Measurements from ENCODE around the gene RGS2.

The RGS2 gene

GRCh38 chr1:192795916-192796618 is 12.8 kb upstream of the RGS2 start:
- no peak for DNase-seq (ENCODE audit: low read depth in 3 of 3)

GRCh38 chr1:192797143-192797542 is 11.7 kb upstream of the RGS2 start:
- DNase-seq (ENCODE audit: low read depth in 3 of 3), result no peak

- DNase-seq (ENCODE audit: low read depth in 3 of 3), result no peak
Observed at GRCh38 chr1:192797891-192798290, 10.9 kb upstream of the RGS2 start.

- DNase-seq (ENCODE audit: low read depth in 3 of 3), result no peak
Observed at GRCh38 chr1:192801451-192801850, 7.4 kb upstream of the RGS2 start.

GRCh38 chr1:192802406-192802805 is 6.4 kb upstream of the RGS2 start:
- no peak for DNase-seq (ENCODE audit: low read depth in 3 of 3)

- no peak for DNase-seq (ENCODE audit: low read depth in 3 of 3)
Observed at GRCh38 chr1:192803501-192803900, 5.3 kb upstream of the RGS2 start.

- no peak for DNase-seq (ENCODE audit: low read depth in 3 of 3)
Observed at GRCh38 chr1:192805832-192806323, 3.0 kb upstream of the RGS2 start.

GRCh38 chr1:192807211-192808162 is 1.4 kb upstream of the RGS2 start:
- no peak for DNase-seq (ENCODE audit: low read depth in 3 of 3)

GRCh38 chr1:192808163-192808517 is 699 bp upstream of the RGS2 start:
- DNase-seq (ENCODE audit: low read depth in 3 of 3), result no peak

GRCh38 chr1:192809307-192810252 is 741 bp downstream of the RGS2 start:
- peak in 2 of 3 donors; percentile 29 to 39 for DNase-seq (ENCODE audit: low read depth in 3 of 3)

- no peak for DNase-seq (ENCODE audit: low read depth in 3 of 3)
Observed at GRCh38 chr1:192810253-192810880, 1.5 kb downstream of the RGS2 start.

- DNase-seq (ENCODE audit: low read depth in 3 of 3), result no peak
Observed at GRCh38 chr1:192811006-192811405, 2.2 kb downstream of the RGS2 start.

GRCh38 chr1:192811594-192812239 is 2.9 kb downstream of the RGS2 start:
- no peak for DNase-seq (ENCODE audit: low read depth in 3 of 3)

- DNase-seq (ENCODE audit: low read depth in 3 of 3), result no peak
Observed at GRCh38 chr1:192812420-192813209, 3.8 kb downstream of the RGS2 start.

- DNase-seq (ENCODE audit: low read depth in 3 of 3), result no peak
Observed at GRCh38 chr1:192814805-192815204, 6.0 kb downstream of the RGS2 start.

- no peak for DNase-seq (ENCODE audit: low read depth in 3 of 3)
Observed at GRCh38 chr1:192817246-192817645, 8.4 kb downstream of the RGS2 start.

- no peak for DNase-seq (ENCODE audit: low read depth in 3 of 3)
Observed at GRCh38 chr1:192821296-192821695, 12.5 kb downstream of the RGS2 start.

GRCh38 chr1:192824511-192824910 is 15.7 kb downstream of the RGS2 start:
- DNase-seq (ENCODE audit: low read depth in 3 of 3), result no peak

GRCh38 chr1:192826791-192827546 is 18.1 kb downstream of the RGS2 start:
- DNase-seq (ENCODE audit: low read depth in 3 of 3), result no peak

Measured in stimulated activated CD4-positive, alpha-beta T cell treated with anti-CD3 and anti-CD28 coated beads, TNF-alpha, amount 100 ng/mL, for 48 hours (primary cell).